ENCODE results near the gene C2CD2.

DNA sequence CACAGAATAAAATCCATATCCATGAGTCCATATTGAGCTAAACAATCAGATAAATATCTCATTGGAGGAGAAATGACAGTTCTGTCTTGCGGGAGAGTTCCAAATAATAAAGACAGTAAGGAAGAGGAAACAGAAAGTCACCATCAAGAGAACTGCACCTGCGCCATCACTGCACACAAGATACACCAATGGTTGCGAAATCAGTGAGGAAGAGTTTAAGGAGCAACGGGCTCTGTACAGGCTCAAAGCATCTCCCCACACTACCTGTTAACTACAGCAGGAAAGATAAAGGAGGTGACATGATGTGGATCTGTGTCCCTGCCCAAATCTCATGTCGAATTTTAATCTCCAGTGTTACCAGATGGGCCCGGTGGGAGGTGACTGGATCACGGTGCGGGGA is 7.8 kb downstream of the C2CD2 start:
- TF ChIP-seq, protein P1, sequence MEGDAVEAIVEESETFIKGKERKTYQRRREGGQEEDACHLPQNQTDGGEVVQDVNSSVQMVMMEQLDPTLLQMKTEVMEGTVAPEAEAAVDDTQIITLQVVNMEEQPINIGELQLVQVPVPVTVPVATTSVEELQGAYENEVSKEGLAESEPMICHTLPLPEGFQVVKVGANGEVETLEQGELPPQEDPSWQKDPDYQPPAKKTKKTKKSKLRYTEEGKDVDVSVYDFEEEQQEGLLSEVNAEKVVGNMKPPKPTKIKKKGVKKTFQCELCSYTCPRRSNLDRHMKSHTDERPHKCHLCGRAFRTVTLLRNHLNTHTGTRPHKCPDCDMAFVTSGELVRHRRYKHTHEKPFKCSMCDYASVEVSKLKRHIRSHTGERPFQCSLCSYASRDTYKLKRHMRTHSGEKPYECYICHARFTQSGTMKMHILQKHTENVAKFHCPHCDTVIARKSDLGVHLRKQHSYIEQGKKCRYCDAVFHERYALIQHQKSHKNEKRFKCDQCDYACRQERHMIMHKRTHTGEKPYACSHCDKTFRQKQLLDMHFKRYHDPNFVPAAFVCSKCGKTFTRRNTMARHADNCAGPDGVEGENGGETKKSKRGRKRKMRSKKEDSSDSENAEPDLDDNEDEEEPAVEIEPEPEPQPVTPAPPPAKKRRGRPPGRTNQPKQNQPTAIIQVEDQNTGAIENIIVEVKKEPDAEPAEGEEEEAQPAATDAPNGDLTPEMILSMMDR (IDR thresholded peaks at IDR 0.05) = no peak
- no peak for TF ChIP-seq POLR2A (IDR thresholded peaks at IDR 0.05)

Measured in right lobe of liver (tissue), 4 donors.